IPS-NIHi7 (cell line): ENCODE data around the gene ARID5B.
A peak's percentile ranks its signal among the peaks of the same experiment; 100 is the strongest.
"Not testable (repeated sequence)": the region's sequence is repeated elsewhere in the genome, so short reads cannot be mapped to it uniquely, and the experiment has no call there.

Experiments used
- DNase-seq: peaks from one replicate; pipeline ENCODE4 v3.0.0; 2012; ENCODE audit warnings: mixed read lengths; ENCODE audit errors: extremely low spot score

Gene ARID5B

DNA sequence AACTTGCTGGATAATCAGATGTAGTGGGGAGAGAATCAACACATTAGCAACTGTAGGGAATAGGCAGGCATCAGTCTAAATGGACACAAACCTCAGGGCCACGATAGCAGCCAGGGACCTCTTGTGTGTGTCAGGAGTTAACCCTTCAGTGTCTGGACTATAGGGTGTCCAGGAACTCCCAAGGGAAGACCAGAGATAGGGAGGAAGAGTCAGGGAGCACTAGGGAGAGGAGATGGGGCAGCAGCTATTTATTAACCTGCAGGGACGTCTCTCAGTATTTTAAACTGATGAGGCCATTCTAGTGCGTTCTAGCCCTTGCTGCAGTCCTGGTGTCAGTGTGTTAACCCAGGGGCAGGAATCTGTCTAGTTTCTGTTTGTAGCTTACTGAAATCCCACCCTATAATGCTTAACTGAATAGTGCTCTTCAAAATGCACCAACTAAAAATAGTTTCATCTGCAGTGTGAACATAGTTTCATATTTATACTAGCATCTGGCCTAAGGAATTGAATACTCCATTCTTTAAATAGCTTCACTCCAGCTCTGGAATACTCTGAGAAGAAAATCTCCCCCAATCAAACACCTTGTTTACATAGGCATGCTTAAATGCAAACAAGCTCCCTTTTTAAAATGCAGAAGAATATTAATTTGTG lies 62.7 kb downstream of the ARID5B start:
- no peak for DNase-seq

DNA sequence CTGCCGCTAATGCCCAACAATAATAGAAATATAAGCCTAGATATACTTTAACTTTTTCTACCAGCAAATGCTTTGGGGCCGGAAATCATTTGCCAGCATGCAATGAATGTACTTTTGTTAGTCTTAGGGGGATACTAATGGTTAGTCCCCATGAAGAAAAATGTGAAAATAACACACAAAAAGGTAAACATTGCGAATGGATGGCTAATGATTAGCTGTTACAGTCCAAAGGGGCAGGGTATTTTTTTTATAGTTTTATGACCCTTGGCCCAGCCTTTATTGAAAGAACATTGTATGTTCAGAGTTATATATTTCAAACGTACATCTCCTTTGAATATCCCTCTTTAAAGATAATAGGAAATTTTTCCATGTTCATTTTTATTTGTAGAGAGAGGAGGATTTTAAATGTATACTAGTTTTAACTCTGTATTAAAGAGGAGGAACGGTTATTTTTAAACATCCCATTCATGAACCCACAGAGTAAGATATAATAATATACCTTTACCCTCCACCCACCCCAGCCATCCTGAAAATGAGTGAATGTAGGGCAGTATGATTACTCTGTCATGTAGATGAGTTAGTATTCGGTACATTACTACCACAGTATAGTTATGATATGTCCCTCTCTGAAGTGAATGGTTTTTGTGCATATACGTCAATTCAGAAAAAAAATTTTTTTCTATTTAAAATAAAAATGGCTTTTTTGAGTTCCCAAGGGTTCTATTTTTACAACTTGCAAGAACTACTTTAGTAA lies 63.6 kb downstream of the ARID5B start:
- no peak for DNase-seq

DNA sequence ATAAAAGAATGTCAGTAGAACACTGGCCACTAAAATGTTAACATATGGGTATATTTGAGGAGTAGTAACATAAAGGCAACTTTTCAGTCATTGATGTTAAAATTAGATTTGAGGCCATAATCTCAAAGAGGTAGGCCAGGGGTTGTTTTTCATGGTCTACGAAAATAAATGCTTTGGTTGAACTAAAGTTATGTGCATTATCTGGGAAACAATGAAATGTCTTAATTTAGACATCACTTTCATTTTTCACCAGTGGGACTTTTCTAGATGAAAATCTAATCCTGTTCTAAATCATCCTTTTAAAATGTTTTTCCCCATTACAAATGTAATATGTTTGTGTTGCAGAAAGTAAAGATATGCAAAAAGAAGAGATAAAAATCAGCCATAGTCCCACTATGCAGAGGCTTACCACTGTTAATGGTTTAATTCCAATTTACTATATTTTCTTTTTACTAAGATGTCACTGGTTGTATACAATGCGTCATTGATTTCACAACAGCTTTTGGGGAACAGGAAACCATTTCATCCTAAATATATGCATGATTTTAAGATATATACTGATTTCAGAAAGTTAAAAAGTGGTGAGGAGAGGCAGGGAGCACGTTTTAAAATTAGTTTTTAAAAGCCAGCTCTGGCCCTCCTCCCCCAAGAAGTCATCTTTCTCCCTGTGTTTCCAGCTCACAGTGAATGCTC lies 64.3 kb downstream of the ARID5B start:
- DNase-seq: no peak

DNA sequence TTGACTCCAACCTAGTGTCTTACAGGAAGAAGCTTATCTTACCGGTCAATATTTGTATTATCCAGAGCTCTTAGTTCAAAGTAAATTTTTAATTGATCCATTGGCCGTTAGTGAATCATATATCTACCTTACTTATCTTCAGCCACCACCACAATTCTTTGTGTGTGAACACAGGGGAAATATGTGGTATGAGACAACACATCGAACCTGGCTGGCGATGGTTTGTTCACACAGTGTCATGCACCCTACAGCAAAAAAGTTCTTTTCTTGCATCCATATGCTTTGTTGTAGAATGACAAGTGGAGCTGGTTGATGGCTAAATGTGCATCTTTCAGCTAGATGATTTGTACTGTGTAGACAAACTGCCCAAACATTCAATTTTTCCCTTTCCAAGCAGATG lies 65.8 kb downstream of the ARID5B start:
- no peak for DNase-seq

DNA sequence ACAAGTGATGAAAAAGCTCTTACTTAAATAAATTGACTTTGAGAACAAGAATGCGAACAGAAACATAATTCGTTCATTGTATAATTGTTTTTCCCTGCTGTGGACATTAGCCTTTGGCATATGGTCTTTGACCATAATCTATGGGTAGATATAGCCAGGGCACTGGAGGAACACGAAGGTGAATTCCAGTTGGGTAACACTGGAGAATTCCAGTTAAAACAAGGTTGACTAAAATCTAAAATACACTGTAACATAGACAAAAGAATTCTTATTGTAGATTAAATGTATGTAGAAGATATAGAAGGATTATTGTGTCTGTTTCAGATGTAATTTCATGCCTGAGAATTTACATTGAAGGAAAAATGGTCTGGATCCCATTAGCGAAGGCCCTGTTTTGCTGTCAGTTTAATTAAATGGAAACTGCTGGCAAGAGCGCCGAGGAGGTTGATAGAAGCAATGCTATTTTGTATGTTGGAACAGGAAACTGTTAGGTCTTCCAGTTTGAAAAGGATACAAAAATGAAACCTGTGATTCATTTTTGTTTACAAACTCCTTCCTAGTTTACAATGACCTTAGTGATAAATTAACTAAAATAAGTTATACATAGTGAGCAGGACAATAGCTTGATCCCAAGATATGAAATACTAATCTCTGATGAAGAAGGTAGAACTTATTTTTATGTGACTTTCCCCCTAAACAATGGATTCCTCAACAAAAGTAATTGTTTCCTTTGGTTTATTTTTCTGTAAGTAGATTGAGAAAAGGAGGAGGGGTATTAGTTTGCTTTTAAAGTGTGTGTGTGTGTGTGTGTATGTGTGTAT lies 68.9 kb downstream of the ARID5B start:
- DNase-seq: no peak

DNA sequence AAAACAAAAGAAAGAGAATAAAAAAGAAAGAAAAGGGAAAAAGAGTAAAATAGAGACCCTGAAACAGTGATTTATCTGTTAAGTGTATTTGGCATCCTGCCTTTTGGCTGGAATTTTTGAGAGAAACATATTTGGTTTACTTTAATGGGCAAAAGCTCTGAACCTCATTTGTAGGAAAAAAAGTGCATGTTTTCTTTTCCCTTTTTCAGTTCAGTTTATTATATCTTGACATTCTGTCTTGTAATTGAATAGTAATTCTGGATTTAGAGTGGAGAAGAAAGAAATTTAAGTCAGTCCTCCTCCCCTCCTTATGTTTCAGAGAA lies 69.5 kb downstream of the ARID5B start:
- DNase-seq: no peak

DNA sequence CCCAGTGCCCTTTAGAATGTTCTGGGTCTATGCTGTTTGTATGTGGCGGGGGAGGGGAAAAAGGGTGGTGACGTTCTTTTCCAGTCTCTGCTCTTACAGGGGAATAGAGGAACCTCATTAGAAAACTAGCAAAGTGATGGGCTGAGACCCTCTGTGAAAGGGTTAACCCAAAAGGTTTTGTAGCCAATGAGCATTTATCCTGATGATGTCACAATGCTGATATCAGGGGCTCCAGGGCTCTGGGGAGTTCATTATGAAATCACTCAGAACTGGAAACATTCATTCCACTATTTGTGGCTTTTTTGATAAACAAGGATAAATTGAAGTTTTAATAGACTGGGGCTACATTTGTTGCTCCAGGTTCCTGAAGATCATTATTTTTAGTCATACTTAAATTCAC lies 71.7 kb downstream of the ARID5B start:
- no peak for DNase-seq

DNA sequence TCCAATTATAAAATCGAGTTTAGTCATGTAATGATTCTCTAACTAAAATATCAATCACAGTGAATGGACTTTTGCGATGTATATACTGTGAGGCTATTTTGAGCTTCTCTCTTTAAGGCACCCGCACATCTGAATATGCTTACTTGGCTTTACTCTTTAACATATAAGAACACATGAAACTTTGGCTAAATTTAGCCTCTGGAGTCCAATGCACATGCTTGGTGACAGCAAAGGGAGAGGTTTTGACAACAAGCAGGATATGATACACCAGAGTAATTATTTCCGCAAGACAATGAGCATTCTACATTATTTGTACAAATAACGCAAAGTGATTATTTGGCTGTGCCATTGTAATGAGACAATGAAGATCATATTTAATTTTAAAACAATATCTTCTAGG lies 72.4 kb downstream of the ARID5B start:
- no peak for DNase-seq

DNA sequence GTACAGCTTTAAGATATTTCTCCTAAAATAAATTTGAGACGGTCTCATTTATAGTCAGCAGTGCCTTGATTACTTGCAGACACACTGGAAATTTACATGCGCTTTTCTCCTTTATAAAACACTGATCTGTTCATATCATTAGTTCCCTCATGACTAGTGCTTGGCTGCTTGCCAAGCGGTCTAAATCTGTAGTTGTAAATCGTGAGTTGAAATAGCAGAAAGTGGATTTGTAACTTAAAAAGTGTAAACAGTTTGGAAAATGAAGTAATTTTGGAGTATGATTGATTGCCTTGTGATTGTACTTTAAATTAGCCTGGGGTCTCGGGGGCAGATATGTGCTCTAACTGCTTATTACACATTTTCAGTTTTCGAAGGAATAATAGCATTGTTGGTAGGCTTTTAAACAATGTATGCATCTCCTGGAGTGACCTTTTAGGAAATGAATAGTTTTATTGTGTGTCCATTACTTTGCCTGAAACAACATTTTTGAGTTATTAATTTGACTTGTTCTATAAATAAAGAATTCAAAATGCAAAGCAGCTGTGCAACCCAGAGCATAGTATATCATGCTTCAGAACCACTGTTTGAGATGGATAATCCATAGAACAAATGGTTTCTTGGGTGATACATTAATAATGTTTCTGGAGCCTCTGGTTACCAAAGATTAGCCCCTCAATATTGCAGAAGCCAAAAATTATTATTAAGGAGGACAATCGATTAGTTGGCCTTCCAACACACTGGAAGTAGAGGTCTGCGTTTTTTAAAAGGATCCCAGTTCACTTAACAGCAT lies 73.3 kb downstream of the ARID5B start:
- no peak for DNase-seq

DNA sequence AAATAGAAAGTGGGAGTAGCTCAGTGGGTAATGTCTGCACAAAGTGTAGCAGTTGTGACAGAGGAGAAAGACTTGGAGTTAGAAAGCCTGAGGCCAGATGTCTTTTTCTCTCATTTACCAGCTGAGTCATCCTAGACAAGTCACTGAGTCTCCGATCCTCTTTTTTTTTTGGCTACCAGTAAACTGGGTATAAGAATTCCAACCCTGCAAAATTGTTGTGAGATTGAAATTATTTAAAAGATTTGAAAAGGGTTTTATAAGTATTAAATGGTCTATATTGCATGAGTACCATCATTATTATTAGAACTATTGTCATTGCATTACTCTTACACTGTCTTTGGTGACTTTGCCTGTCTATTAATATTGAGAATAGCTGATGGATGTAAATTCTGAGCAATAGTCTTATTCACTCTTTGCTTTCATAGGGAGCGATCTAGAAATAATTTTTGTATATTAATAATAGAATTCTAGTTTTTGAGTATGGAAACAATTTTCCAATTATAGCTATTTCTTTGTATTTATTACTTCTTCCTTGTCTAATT lies 74.0 kb downstream of the ARID5B start:
- no peak for DNase-seq

DNA sequence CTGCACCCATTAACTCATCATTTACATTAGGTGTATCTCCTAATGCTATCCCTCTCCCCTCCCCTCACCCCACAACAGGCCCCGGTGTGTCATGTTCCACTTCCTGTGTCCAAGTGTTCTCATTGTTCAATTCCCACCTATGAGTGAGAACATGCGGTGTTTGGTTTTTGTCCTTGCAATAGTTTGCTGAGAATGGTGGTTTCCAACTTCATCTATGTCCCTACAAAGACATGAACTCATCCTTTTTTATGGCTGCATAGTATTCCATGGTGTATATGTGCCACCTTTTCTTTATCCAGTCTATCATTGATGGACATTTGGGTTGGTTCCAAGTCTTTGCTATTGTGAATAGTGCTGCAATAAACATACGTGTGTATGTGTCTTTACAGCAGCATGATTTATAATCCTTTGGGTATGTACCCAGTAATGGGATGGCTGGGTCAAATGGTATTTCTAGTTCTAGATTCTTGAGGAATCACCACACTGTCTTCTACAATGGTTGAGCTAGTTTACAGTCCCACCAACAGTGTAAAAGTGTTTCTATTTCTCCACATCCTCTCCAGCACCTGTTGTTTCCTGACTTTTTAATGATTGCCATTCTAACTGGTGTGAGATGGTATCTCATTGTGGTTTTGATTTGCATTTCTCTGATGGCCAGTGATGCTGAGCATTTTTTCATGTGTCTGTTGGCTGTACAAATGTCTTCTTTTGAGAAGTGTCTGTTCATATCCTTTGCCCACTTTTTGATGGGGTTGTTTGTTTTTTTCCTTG lies 75.6 kb downstream of the ARID5B start:
- not testable (repeated sequence) for DNase-seq

DNA sequence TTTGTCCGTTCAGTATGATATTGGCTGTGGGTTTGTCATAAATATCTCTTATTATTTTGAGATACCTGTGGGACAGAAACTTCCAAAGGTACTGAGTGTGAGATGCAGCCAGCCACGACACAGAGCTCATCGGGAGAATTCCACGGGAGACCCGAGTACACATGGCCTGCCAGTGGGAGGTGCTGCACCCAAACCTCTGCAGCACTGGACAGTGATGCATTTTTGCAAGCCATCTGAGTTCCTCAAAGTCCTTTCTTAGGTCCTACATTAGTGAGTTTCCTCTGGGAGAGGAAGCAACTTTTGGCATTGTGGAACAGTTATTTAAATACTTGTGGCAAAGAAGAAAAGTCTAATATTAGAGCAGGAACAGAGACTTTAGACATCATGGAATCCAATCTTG lies 77.5 kb downstream of the ARID5B start:
- DNase-seq: peak; percentile 26

DNA sequence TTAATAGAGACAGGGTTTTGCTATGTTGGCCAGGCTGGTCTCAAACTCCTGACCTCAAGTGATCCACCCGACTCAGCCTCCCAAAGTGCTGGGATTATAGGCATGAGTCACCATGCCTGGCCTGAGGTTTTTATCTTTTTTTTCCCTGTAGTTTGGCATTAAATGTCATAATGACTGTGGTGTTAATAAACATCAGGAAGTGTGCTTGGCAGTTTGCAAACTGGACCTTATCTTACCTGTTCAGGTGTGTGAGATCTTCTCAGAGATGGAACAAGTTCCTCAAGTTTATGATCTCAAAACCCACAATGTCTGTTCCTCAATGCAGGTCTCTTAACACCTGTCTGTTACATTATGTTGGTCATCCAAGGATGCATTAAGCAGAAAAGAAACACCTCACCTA lies 80.0 kb downstream of the ARID5B start:
- no peak for DNase-seq

DNA sequence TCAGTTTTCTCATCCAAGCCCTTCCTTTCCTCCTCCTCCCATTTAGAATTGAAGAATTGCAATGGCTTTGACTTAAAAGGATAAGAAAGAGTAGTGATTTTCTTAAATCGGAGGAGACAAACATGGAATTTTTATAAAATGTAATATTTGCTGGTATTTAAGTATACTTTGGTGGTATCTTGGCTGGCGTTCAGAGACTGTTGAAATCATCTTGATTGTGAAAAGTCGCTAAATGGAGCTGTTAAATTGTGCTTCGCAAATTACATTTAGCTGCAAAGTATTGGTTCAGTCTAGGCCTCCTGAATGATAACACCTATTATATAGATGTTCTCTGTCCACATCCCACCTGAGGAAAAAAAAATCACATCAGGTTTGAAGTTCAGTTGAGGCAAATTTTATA lies 81.8 kb downstream of the ARID5B start:
- DNase-seq: no peak

DNA sequence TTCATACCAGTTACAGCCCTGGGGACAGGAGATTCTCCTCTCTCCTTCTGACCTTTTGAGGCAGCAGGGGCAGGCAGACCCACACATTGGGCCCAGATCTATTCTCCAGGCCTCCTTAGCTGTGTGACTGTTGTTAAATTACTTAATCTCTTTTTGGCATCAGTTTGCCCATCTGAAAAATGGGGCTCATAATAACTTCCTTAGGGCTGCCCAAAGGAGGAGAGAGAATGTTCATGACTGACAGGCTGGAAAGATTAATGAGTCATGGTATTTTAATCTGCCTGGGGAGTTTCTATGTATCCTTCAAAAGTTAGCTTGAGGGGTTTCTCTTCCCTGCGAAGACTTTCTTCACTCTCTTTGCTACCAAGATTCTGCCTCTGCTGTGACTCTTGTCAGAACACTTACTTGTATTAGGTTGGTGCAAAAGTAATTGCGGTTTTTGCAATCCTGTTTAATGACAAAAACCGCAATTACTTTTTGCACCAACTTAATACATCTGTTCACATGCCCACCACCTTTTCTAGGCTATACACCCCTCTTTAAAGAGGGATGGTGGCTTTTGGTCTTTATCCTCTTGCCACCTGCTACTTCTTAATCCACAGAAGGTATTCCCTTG lies 83.4 kb downstream of the ARID5B start:
- no peak for DNase-seq

DNA sequence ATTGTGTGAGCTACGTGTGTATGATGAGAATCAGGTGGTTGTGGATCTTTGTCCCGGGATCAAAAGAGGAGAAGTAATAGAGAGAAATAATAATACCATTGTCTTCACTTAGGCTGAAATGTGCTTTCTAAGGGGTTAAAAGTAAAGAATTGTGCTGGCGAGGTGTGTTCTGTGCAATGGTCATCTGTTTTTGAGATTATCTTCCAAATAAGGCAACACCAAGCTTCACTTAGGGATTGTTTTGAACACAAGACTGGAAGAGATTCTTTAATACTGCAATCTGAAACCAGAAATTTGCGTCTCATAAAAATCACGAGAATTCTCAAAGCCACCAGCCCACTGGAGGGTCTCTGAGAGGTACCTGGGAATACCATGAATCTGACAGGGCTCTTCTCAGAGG lies 84.2 kb downstream of the ARID5B start:
- no peak for DNase-seq

DNA sequence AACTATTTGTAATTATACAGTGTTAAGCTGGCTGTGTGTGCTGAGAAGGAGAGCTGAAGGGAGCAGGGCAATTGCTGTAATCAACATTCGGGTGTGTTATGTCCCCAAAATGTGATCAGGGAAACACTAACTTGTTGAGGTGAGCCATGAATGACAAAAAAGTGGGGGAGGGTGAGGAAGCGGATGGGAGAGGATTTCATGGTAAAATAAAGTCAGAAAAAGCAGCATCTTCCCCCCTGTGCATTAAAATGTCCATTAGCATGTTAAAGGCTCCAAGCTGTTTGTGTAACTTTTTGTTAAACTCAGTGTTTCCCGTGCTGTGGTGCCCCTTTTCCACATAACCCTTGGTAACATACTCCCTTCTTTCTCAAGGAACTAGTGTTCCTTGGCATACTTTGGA lies 84.9 kb downstream of the ARID5B start:
- no peak for DNase-seq

DNA sequence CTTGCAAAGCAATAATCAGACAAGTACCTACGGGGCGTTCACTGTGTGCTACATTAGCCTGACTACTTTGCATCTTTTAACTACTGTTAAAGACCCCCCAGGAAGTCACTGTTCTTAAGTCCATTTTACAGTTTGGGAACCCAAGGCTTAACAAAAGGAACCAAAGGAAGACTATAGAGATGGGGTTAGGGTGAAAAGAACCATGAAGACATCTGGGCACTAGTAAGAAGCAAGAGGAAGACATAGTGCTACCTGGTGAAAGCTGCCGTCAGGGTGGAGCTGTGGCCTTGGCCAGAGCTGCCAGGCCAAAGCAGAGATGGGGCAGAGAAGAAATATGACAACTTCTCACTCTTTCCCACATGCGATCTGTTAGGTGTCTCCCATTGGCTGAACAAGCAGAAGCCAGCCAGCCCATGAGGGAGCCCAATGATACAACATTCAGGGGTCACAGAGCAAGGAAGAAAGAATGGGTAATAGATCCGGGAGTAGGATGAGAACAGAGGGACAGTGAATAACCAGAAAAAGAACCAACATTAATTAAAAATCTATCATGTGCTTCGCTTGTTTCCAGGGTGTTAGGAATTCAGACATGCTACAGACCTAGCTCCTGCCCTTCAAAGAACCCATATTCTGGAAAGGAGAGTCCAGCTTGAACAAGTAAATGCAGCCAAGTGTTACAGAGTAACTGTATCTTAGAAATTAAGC lies 85.4 kb downstream of the ARID5B start:
- DNase-seq: no peak

DNA sequence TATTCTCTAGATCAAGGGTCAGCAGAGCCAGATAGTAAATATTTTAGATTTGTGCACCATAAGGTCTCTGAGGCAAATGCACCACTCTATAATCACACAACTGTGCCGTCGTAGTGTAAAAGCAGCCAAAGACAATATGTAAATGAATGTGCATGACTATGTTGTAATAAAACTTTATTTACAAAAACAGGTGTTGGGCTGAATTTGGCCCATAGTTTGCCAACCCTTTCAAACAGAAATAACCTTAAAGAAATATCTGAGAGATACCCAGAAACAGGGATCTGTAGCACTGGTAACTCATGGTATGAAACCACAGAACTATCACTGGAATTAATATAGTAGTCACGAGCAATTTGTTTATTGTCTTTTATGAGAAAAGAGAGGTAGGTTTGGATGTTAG lies 86.0 kb downstream of the ARID5B start:
- no peak for DNase-seq
